GM12891 (cell line): ENCODE data around the gene TCFL5.

Experiments used
- POLR2A ChIP-seq: IDR thresholded peaks from 2 replicates; pipeline ENCODE4 v1.6.1; 2011; ENCODE audit warnings: low read depth, low read length, control low read depth
- POLR2AphosphoS5 ChIP-seq: IDR thresholded peaks from 2 replicates; pipeline ENCODE4 v1.6.1; 2011; ENCODE audit warnings: low read depth, low read length, control low read depth
- SPI1 ChIP-seq: IDR thresholded peaks from 2 replicates; pipeline ENCODE4 v1.6.1; 2011; ENCODE audit warnings: low read depth, low read length, control low read depth
- TAF1 ChIP-seq: IDR thresholded peaks from 2 replicates; pipeline ENCODE4 v1.6.1; 2011; ENCODE audit warnings: low read depth, low read length, control low read depth

GRCh38 chr20:62858058-62858830 is 3.4 kb downstream of the TCFL5 start:
- TF ChIP-seq POLR2A (no peak), POLR2AphosphoS5 (no peak), SPI1 (no peak), TAF1 (no peak)
